Transverse colon (tissue), 4 donors: ENCODE results near the gene ZNF860. TPM values are rescaled to one million over a fixed set of nuclear protein-coding genes. Genes with fewer than 3 reads are reported as not detected.
A peak's percentile ranks its signal among the peaks of the same experiment; 100 is the strongest.

Experiments used
- DNase-seq: peaks from one replicate; pipeline ENCODE4 v3.0.0-alpha.2; 2019
- H3K27ac ChIP-seq, 4 donors: fragments of 200-600 bp; sonication (generic); 2 replicates each; pipeline ENCODE4 v1.5.1; 2016 to 2018; ENCODE audit warnings: inconsistent platforms in 4 of 4
- H3K27me3 ChIP-seq: fragments of 200-600 bp; sonication (generic); 2 replicates; pipeline ENCODE4 v1.5.1; 2017; ENCODE audit warnings: inconsistent platforms
- H3K36me3 ChIP-seq, 4 donors: fragments of 200-600 bp; sonication (generic); 2 replicates each; pipeline ENCODE4 v1.5.1; 2017 to 2019; ENCODE audit warnings: inconsistent platforms in 4 of 4
- H3K4me1 ChIP-seq, 4 donors: fragments of 200-600 bp; sonication (generic); 2 replicates each; pipeline ENCODE4 v1.5.1; 2017 to 2020; ENCODE audit warnings: inconsistent platforms in 4 of 4
- H3K4me3 ChIP-seq, 4 donors: fragments of 200-600 bp; sonication (generic); 1 replicate in 1 of 4; 2 replicates in 3 of 4; pipeline versions ENCODE4 v1.5.1 to v1.6.1; 2017 to 2019; ENCODE audit warnings: inconsistent platforms in 4 of 4
- H3K9me3 ChIP-seq, 2 donors: fragments of 200-600 bp; sonication (generic); 2 replicates each; pipeline ENCODE4 v1.5.1; 2017 to 2019; ENCODE audit warnings: inconsistent platforms in 2 of 2
- EP300 ChIP-seq: sonication (generic); formaldehyde crosslinking; IDR thresholded peaks from one replicate; pipeline ENCODE4 v1.6.1; 2017; ENCODE audit warnings: antibody characterized with exemption, low read depth
- POLR2A ChIP-seq: fragments of 450-650 bp; IDR thresholded peaks from one replicate; pipeline ENCODE4 v1.6.1; 2016; ENCODE audit warnings: antibody characterized with exemption, mild to moderate bottlenecking, moderate library complexity
- POLR2AphosphoS5 ChIP-seq, 3 donors: sonication (generic); formaldehyde crosslinking; IDR thresholded peaks; one replicate each; pipeline ENCODE4 v1.6.1; 2016; ENCODE audit warnings: antibody characterized with exemption in 3 of 3
- WGBS, 2 donors: methylation state at CpG; one replicate each; pipeline ENCODE4 v1.1.5; 2018; ENCODE audit warnings: low coverage in 1 of 2; 5-methylcytosine and 5-hydroxymethylcytosine counted together
- in situ Hi-C, 4 donors: fragments of 200-750 bp; cut with MboI; loops; one replicate each; pipeline versions ENCODE4 v1.15.0 to v1.15.1; 2017; ENCODE audit warnings: low sequenced_read_pairs in 3 of 4, low pct_ligation_motif_present in 1 of 4, low pct_unique_long_range_greater_than_20kb in 1 of 4
- intact Hi-C: fragments of 100-400 bp; cut with DNase I; formaldehyde crosslinking; loops from one replicate; pipeline ENCODE4 v1.15.1; 2023; ENCODE audit warnings: low total_unique reads
- total RNA-seq, 4 donors: library from RNA; depleted of rRNA; stranded (reverse); fragments of >200 nt; gene quantifications; one replicate each; pipeline ENCODE4 v1.1.0, GENCODE V29; 2016
- TF ChIP-seq, protein P1 (sequence below), 5 experiments: fragments of 200-600 bp in 3 of 5; fragments of 450-650 bp in 2 of 5; sonication (generic) in 3 of 5; IDR thresholded peaks; 1 replicate in 2 of 5; 2 replicates in 3 of 5; pipeline ENCODE4 v1.5.1; 2016 to 2017; ENCODE audit warnings: antibody characterized with exemption in 5 of 5, inconsistent platforms in 3 of 5, mild to moderate bottlenecking in 2 of 5, moderate library complexity in 1 of 5

The ZNF860 gene
- total RNA-seq, 4 donors from 2014 or later: 0.41 to 5.4 (median 1.6) TPM; not detected in 1

- TF ChIP-seq POLR2AphosphoS5 (IDR thresholded peaks at IDR 0.05) (no peak), EP300 (no peak), POLR2A (no peak)
- TF ChIP-seq, protein P1, sequence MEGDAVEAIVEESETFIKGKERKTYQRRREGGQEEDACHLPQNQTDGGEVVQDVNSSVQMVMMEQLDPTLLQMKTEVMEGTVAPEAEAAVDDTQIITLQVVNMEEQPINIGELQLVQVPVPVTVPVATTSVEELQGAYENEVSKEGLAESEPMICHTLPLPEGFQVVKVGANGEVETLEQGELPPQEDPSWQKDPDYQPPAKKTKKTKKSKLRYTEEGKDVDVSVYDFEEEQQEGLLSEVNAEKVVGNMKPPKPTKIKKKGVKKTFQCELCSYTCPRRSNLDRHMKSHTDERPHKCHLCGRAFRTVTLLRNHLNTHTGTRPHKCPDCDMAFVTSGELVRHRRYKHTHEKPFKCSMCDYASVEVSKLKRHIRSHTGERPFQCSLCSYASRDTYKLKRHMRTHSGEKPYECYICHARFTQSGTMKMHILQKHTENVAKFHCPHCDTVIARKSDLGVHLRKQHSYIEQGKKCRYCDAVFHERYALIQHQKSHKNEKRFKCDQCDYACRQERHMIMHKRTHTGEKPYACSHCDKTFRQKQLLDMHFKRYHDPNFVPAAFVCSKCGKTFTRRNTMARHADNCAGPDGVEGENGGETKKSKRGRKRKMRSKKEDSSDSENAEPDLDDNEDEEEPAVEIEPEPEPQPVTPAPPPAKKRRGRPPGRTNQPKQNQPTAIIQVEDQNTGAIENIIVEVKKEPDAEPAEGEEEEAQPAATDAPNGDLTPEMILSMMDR (IDR thresholded peaks at IDR 0.05): no peak
- Histone ChIP-seq H3K36me3 (no peaks in the 10 kb centered on the region), H3K4me3 (no peak overlapping the region), H3K27ac (no peak overlapping the region), H3K4me1 (peaks cover 4 to 22% (median 9%) of the 10 kb centered on the region in 4 donors), H3K9me3 (peaks cover 4 to 12% of the 10 kb centered on the region in 2 donors), H3K27me3 (no peaks in the 10 kb centered on the region)
- intact Hi-C loops (no loop called here), in situ Hi-C loops (no loop called here)
- no peak for DNase-seq
These were observed 26.0 kb upstream of the ZNF860 start for GRCh38 chr3:31955581-31955980.

DNA sequence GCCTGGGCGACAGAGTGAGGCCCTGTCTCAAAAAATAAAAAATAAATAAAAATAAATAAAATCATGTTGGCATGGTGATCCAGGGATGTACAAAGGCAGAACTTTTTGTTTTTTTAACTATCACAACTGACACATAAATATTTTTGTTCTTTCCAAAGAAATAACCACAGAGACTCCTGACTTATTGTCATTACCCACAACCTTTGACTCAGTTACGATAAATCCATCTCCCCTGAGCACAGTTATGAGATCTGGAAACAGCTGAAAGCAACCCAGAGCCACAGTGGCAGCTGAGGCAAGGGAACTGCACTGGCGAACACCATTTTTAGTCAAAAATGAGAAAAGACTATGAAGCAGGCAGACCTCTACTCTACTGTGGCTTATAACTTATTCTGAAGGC, 24.4 kb upstream of the ZNF860 start:
- Histone ChIP-seq H3K27me3 (no peaks in the 10 kb centered on the region), H3K4me3 (no peak overlapping the region), H3K36me3 (no peaks in the 10 kb centered on the region), H3K9me3 (peaks cover 4 to 12% of the 10 kb centered on the region in 2 donors), H3K4me1 (peaks cover 4 to 29% (median 12%) of the 10 kb centered on the region in 4 donors), H3K27ac (peak overlapping the region in 3 of 4 donors; percentile 14 to 81 (median 63))
- no peak for TF ChIP-seq POLR2A
- TF ChIP-seq EP300: no peak
- TF ChIP-seq, protein P1 (IDR thresholded peaks at IDR 0.05): no peak
- no peak for TF ChIP-seq POLR2AphosphoS5 (IDR thresholded peaks at IDR 0.05)
- 73 to 75% methylated on average over 3 of the region's 3 CpGs for WGBS, 2 donors
- intact Hi-C loops (no loop called here), in situ Hi-C loops (no loop called here)
- no peak for DNase-seq

GRCh38 chr3:31958701-31959152, 22.8 kb upstream of the ZNF860 start:
- H3K27ac ChIP-seq: peak overlapping the region; percentile 63 to 81 (median 67)
- TF ChIP-seq POLR2AphosphoS5 (IDR thresholded peaks at IDR 0.05) (no peak), EP300 (no peak), POLR2A (no peak)
- TF ChIP-seq, protein P1 (IDR thresholded peaks at IDR 0.05): no peak
- 73 to 74% methylated on average over 2 to 3 of the region's 3 CpGs for WGBS, 2 donors
- intact Hi-C loops: no loop called here
- H3K4me1 ChIP-seq: peaks cover 4 to 29% (median 12%) of the 10 kb centered on the region in 4 donors
- peaks cover 4 to 12% of the 10 kb centered on the region in 2 donors for H3K9me3 ChIP-seq
- in situ Hi-C loops: no loop called here
- H3K36me3 ChIP-seq: no peaks in the 10 kb centered on the region
- DNase-seq: no peak
- H3K4me3 ChIP-seq: no peak overlapping the region
- H3K27me3 ChIP-seq: no peaks in the 10 kb centered on the region

GRCh38 chr3:31959251-31959650, 22.3 kb upstream of the ZNF860 start:
- H3K36me3 ChIP-seq: no peaks in the 10 kb centered on the region
- peaks cover 4 to 29% (median 12%) of the 10 kb centered on the region in 4 donors for H3K4me1 ChIP-seq
- no peak for DNase-seq
- TF ChIP-seq POLR2A (no peak), EP300 (no peak), POLR2AphosphoS5 (IDR thresholded peaks at IDR 0.05) (no peak)
- TF ChIP-seq, protein P1 (IDR thresholded peaks at IDR 0.05): no peak
- H3K27ac ChIP-seq: peak overlapping the region; percentile 63 to 81 (median 67)
- no peaks in the 10 kb centered on the region for H3K27me3 ChIP-seq
- no peak overlapping the region for H3K4me3 ChIP-seq
- intact Hi-C loops: no loop called here
- WGBS, 2 donors: 60 to 85% methylated on average over 2 of the region's 2 CpGs
- peaks cover 4 to 12% of the 10 kb centered on the region in 2 donors for H3K9me3 ChIP-seq
- in situ Hi-C loops: no loop called here
